ENCODE results near the gene GSTM3. TPM values are rescaled to one million over a fixed set of nuclear protein-coding genes. Genes with fewer than 3 reads are reported as not detected.

GSTM3 gene
- total and polyA plus RNA-seq, 2 of the 13 experiments (the other 11 are each of a cell fraction or from before 2014, with no cell fraction given): 127 to 142 TPM

GRCh38 chr1:109754738-109755137, 13.9 kb upstream of the GSTM3 start:
- TF ChIP-seq MTF1 (CRISPR knock-in tag; IDR thresholded peaks at IDR 0.05): no peak
- TF ChIP-seq DNMT1 (CRISPR knock-in tag; IDR thresholded peaks at IDR 0.05): no peak
- TF ChIP-seq MLLT10 (CRISPR knock-in tag; IDR thresholded peaks at IDR 0.05): no peak
- no peak for TF ChIP-seq NFE2L2 (IDR thresholded peaks at IDR 0.05; ENCODE audit: low read length)
- no peak for TF ChIP-seq MAF1 (CRISPR knock-in tag; IDR thresholded peaks at IDR 0.05; ENCODE audit: borderline replicate concordance)
- TF ChIP-seq ZNF557 (CRISPR knock-in tag; IDR thresholded peaks at IDR 0.05): no peak
- TF ChIP-seq EED (CRISPR knock-in tag; IDR thresholded peaks at IDR 0.05): no peak
- no peak for TF ChIP-seq ZNF878 (CRISPR knock-in tag; IDR thresholded peaks at IDR 0.05)
- TF ChIP-seq ZNF556 (CRISPR knock-in tag; IDR thresholded peaks at IDR 0.05; ENCODE audit: borderline replicate concordance): no peak
- TF ChIP-seq, protein P1, sequence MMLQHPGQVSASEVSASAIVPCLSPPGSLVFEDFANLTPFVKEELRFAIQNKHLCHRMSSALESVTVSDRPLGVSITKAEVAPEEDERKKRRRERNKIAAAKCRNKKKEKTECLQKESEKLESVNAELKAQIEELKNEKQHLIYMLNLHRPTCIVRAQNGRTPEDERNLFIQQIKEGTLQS (CRISPR knock-in tag; IDR thresholded peaks at IDR 0.05): no peak
- TF ChIP-seq ARNT (IDR thresholded peaks at IDR 0.05): no peak
- TF ChIP-seq RARG (CRISPR knock-in tag; IDR thresholded peaks at IDR 0.05; ENCODE audit: low read depth): no peak
- TF ChIP-seq SIX1 (CRISPR knock-in tag; IDR thresholded peaks at IDR 0.05; ENCODE audit: borderline replicate concordance): no peak
- no peak for TF ChIP-seq THYN1 (CRISPR knock-in tag; IDR thresholded peaks at IDR 0.05; ENCODE audit: borderline replicate concordance, low read depth)
- peaks cover 10 to 44% of the 10 kb centered on the region in 2 experiments; a peak in 4 of 5 replicates for H3K36me3 ChIP-seq (replicated peaks in 1 of 2; ENCODE audit: control insufficient read depth in 1 of 2, insufficient read depth in 2 of 2, low read length in 2 of 2)
- WGBS (ENCODE audit: low lambda C conversion rate): 98% methylated on average over 2 of the region's 2 CpGs
- no TSS peak for BruUV-seq (replicated peaks)
- in situ Hi-C loops (cut with HindIII; ENCODE audit: extremely low pct_ligation_motif_present, low pct_unique_long_range_greater_than_20kb) (no loop called here), intact Hi-C loops (cut with micrococcal nuclease; ENCODE audit: unreplicated experiment) (no loop called here)
- H3K9ac ChIP-seq (ENCODE audit: insufficient read depth, low read depth, low read length): no peak overlapping the region
- ChIA-PET POLR2A (interaction anchor here (2.4 kb wide), 1 partner anchor 9 kb away, joined by 10 read pairs; the partner anchor contains the start of gene EPS8L3), CTCF (ENCODE audit: low intra/inter-chr PET ratio, low total read pairs) (no interaction called here)
- H3K4me3 ChIP-seq (replicated peaks in 1 of 3; ENCODE audit: insufficient read depth in 1 of 3, low read depth in 2 of 3, low read length in 3 of 3): no peak overlapping the region
- DNase-seq (ENCODE audit: low spot score): no peak
- H3K4me2 ChIP-seq (ENCODE audit: low read depth, low read length): no peak overlapping the region
- H3K9me3 ChIP-seq (ENCODE audit: low read length): no peaks in the 10 kb centered on the region
- ATAC-seq: no peak
- H3K4me1 ChIP-seq (ENCODE audit: insufficient read depth, low read length): peaks cover 3% of the 10 kb centered on the region; the same call in 1 of the 2 replicates
- FAIRE-seq: no peak
- H3K27me3 ChIP-seq (ENCODE audit: control insufficient read depth in 1 of 2, insufficient read depth in 2 of 2, low read length in 2 of 2): no peaks in the 10 kb centered on the region
- H4K20me1 ChIP-seq (ENCODE audit: insufficient read depth, low read length): no peaks in the 10 kb centered on the region; the same call in 1 of the 2 replicates
- no peak overlapping the region for H2AFZ ChIP-seq (ENCODE audit: low read length)
- H3K79me2 ChIP-seq (ENCODE audit: insufficient read depth, low read length): no peaks in the 10 kb centered on the region
- no peak overlapping the region for H3K27ac ChIP-seq (ENCODE audit: extremely low read length, insufficient read depth, low read length)

Measured in HepG2 (cell line).